ENCODE results near the gene SNRPF. TPM values are rescaled to one million over a fixed set of nuclear protein-coding genes. Genes with fewer than 3 reads are reported as not detected.
A peak's percentile ranks its signal among the peaks of the same experiment; 100 is the strongest.
"Not testable (repeated sequence)": the region's sequence is repeated elsewhere in the genome, so short reads cannot be mapped to it uniquely, and the experiment has no call there.

SNRPF gene
- polyA plus RNA-seq (2012; ENCODE audit: low read depth, missing spikeins) = 77.1 TPM

DNA sequence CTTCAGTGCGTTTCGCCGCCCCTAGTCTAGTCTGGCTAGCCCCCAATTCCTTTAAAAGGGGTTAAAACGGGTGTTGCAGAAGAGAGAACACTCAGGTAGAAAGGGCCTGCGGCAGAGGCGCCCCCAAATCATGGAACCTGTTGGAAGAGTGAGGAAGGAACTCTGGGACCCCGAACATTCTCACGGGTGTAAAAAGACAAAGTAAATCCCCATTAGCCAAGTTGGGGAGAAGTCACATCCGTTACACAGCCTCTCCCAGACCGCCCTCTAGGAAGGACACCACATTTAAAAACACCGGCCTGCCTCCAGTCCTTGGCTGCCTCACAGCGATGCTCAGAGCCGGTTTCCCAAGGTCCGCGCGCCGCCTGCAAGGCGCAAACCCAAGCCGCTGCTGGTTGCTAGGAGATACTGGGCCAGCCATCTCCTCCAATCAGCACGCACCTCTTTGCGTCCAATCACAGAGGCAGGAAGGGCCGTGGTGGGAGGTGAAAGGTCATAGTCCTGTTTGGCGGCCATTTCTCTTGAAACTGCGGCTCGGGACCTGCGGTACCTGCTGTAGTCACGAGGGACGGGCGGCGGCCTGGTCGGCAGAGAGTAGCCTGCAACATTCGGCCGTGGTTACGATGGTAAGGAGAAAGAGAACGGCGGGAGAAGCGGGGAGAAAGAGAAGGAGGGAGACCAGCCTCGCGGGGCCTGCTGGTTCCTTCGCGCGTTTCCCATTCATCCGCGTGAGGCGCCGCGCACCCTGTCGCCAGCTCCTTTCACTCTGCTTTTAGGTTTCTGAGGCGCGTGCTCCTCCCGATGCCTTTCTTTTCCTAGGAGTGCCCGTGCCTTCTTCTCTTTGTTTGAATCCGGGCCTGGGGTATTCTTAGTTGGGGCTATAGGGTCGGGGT lies at the start of gene SNRPF:
Gene SNRPF, plus strand, starts transcription at position 502 of the 893 bp plus-strand sequence. Its CDS starts 122 bp downstream, at position 624.
- peak; percentile 83 for DNase-seq (ENCODE audit: insufficient read length, low spot score)
- TF ChIP-seq POLR2A (IDR thresholded peaks at IDR 0.05; ENCODE audit: low read depth, low read length) = peak; percentile 79; the same call in 1 of the 2 replicates
- TF ChIP-seq TAF1 (IDR thresholded peaks at IDR 0.05; ENCODE audit: low read depth, low read length) = peak; percentile 69; the same call in 1 of the 2 replicates
- no peak for TF ChIP-seq SPI1 (IDR thresholded peaks at IDR 0.05; ENCODE audit: low read depth, low read length)
- TF ChIP-seq POLR2AphosphoS5 (IDR thresholded peaks at IDR 0.05; ENCODE audit: low read depth, low read length) = peak; percentile 76
- peak; percentile 77; the same call in 1 of the 2 replicates for TF ChIP-seq POU2F2 (IDR thresholded peaks at IDR 0.05; ENCODE audit: low read depth, low read length)
- no peak for TF ChIP-seq PAX5 (IDR thresholded peaks at IDR 0.05; ENCODE audit: insufficient read depth, low read length, severe bottlenecking)
- peak; percentile 100 for FAIRE-seq

GRCh38 chr12:95809000-95809680 lies 49.6 kb upstream of the SNRPF start:
- no peak for TF ChIP-seq PAX5 (IDR thresholded peaks at IDR 0.05; ENCODE audit: insufficient read depth, low read length, severe bottlenecking)
- TF ChIP-seq POLR2A (IDR thresholded peaks at IDR 0.05; ENCODE audit: low read depth, low read length) = no peak
- no peak for TF ChIP-seq SPI1 (IDR thresholded peaks at IDR 0.05; ENCODE audit: low read depth, low read length)
- TF ChIP-seq TAF1 (IDR thresholded peaks at IDR 0.05; ENCODE audit: low read depth, low read length) = no peak
- TF ChIP-seq POLR2AphosphoS5 (IDR thresholded peaks at IDR 0.05; ENCODE audit: low read depth, low read length) = no peak
- DNase-seq (ENCODE audit: insufficient read length, low spot score) = no peak
- FAIRE-seq = no peak

DNA sequence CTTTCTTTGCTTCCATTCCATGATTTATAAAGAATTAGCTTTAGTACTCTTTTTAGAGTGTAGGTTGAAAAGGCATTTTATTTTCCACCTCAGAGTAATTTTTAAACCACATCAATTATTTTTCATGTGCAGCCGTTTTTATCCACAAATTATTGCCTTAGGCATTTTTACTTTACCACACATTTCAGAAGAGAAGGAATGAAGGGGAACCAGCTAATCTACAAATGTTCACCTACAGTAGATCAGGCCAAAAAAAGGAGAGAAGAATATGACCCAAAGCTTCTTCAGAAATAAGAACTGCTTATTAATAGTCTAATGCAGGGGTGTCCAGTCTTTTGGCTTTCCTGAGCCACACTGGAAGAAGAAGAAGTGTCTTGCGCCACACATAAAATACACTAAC lies 48.3 kb upstream of the SNRPF start:
- TF ChIP-seq SPI1 (IDR thresholded peaks at IDR 0.05; ENCODE audit: low read depth, low read length) (no peak), POLR2A (IDR thresholded peaks at IDR 0.05; ENCODE audit: low read depth, low read length) (no peak), TAF1 (IDR thresholded peaks at IDR 0.05; ENCODE audit: low read depth, low read length) (no peak), POLR2AphosphoS5 (IDR thresholded peaks at IDR 0.05; ENCODE audit: low read depth, low read length) (no peak), PAX5 (IDR thresholded peaks at IDR 0.05; ENCODE audit: insufficient read depth, low read length, severe bottlenecking) (no peak), POU2F2 (IDR thresholded peaks at IDR 0.05; ENCODE audit: low read depth, low read length) (no peak)
- DNase-seq (ENCODE audit: insufficient read length, low spot score) (no peak), FAIRE-seq (no peak)

DNA sequence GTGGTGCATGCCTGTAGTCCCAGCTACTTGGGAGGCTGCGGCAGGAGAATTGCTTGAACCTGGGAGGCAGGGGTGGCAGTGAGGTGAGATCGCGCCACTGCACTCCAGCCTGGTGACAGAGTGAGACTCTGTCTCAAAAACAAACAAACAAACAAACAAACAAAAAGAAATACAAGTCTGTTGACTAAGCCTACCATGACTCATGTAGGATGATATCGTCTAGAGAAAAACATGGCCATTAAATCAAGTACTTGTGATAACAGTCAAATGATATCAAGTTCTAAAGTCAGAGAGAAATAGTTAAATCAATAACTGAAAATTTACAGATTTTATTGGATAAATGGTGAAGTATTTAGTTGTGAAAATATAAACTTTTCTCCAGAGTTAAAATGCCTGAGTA lies 46.6 kb upstream of the SNRPF start:
- not testable (repeated sequence) for FAIRE-seq; DNase-seq (ENCODE audit: insufficient read length, low spot score)

- DNase-seq (ENCODE audit: insufficient read length, low spot score) (no peak), FAIRE-seq (peak; percentile 13)
- TF ChIP-seq SPI1 (IDR thresholded peaks at IDR 0.05; ENCODE audit: low read depth, low read length) (no peak), POLR2A (IDR thresholded peaks at IDR 0.05; ENCODE audit: low read depth, low read length) (no peak), POU2F2 (IDR thresholded peaks at IDR 0.05; ENCODE audit: low read depth, low read length) (no peak), POLR2AphosphoS5 (IDR thresholded peaks at IDR 0.05; ENCODE audit: low read depth, low read length) (no peak), TAF1 (IDR thresholded peaks at IDR 0.05; ENCODE audit: low read depth, low read length) (no peak), PAX5 (IDR thresholded peaks at IDR 0.05; ENCODE audit: insufficient read depth, low read length, severe bottlenecking) (no peak)
Measured at GRCh38 chr12:95815632-95816212, 43.0 kb upstream of the SNRPF start.

GRCh38 chr12:95820096-95820703 lies 38.6 kb upstream of the SNRPF start:
- TF ChIP-seq POLR2AphosphoS5 (IDR thresholded peaks at IDR 0.05; ENCODE audit: low read depth, low read length) (no peak), PAX5 (IDR thresholded peaks at IDR 0.05; ENCODE audit: insufficient read depth, low read length, severe bottlenecking) (no peak), POU2F2 (IDR thresholded peaks at IDR 0.05; ENCODE audit: low read depth, low read length) (no peak), TAF1 (IDR thresholded peaks at IDR 0.05; ENCODE audit: low read depth, low read length) (no peak), POLR2A (IDR thresholded peaks at IDR 0.05; ENCODE audit: low read depth, low read length) (no peak), SPI1 (IDR thresholded peaks at IDR 0.05; ENCODE audit: low read depth, low read length) (no peak)
- DNase-seq (ENCODE audit: insufficient read length, low spot score) (no peak), FAIRE-seq (no peak)

DNA sequence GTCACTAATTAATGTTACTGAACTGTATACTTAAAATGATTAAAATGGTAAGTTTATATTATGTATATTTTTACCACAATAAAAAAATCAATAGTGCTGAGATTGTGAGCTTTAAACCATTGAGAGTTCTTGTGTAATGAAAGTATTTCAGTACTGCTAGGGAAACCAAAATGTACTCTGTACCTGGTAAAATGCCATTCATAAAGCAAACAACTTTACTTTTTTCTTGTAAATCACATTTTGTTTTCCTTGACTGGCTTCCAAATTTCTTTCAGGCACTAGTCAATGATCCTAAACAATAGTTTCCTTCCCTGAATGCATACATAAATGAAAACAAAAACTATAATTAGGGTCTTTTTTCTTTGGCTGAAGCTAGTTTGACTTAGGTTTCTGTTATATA lies 29.4 kb upstream of the SNRPF start:
- FAIRE-seq = no peak
- DNase-seq (ENCODE audit: insufficient read length, low spot score) = no peak
- TF ChIP-seq SPI1 (IDR thresholded peaks at IDR 0.05; ENCODE audit: low read depth, low read length) (no peak), POLR2A (IDR thresholded peaks at IDR 0.05; ENCODE audit: low read depth, low read length) (no peak), TAF1 (IDR thresholded peaks at IDR 0.05; ENCODE audit: low read depth, low read length) (no peak), POLR2AphosphoS5 (IDR thresholded peaks at IDR 0.05; ENCODE audit: low read depth, low read length) (no peak), POU2F2 (IDR thresholded peaks at IDR 0.05; ENCODE audit: low read depth, low read length) (no peak), PAX5 (IDR thresholded peaks at IDR 0.05; ENCODE audit: insufficient read depth, low read length, severe bottlenecking) (no peak)

- no peak for TF ChIP-seq POLR2A (IDR thresholded peaks at IDR 0.05; ENCODE audit: low read depth, low read length)
- no peak for TF ChIP-seq POLR2AphosphoS5 (IDR thresholded peaks at IDR 0.05; ENCODE audit: low read depth, low read length)
- no peak for TF ChIP-seq POU2F2 (IDR thresholded peaks at IDR 0.05; ENCODE audit: low read depth, low read length)
- TF ChIP-seq TAF1 (IDR thresholded peaks at IDR 0.05; ENCODE audit: low read depth, low read length) = no peak
- TF ChIP-seq PAX5 (IDR thresholded peaks at IDR 0.05; ENCODE audit: insufficient read depth, low read length, severe bottlenecking) = no peak
- no peak for TF ChIP-seq SPI1 (IDR thresholded peaks at IDR 0.05; ENCODE audit: low read depth, low read length)
- no peak for DNase-seq (ENCODE audit: insufficient read length, low spot score)
- FAIRE-seq = no peak
Measured at GRCh38 chr12:95830335-95831089, 28.2 kb upstream of the SNRPF start.
